AG04449 (cell line): ENCODE measurements around the gene ZNF362.

Experiments
- CTCF ChIA-PET: fragments of 350-600 bp; formaldehyde crosslinking; extraction: SDS; loops from one replicate; lab custom pipeline; 2021; ENCODE audit warnings: antibody characterized with exemption; lab: Yijun Ruan, JAX
- POLR2A ChIA-PET: fragments of 400-600, 350-600 bp; formaldehyde crosslinking; extraction: SDS; loops from one replicate; lab custom pipeline; 2020; ENCODE audit warnings: antibody characterized with exemption, inconsistent platforms; lab: Yijun Ruan, JAX
- DNase-seq: peaks from one replicate; pipeline ENCODE4 v3.0.0-alpha.2; 2010; ENCODE audit warnings: low read depth, low spot score
- H3K4me3 ChIP-seq: 2 replicates; pipeline ENCODE4 v1.5.1; 2011; ENCODE audit warnings: low read depth, mild to moderate bottlenecking, control low read depth, low read length
- CTCF ChIP-seq: IDR thresholded peaks from one replicate; pipeline ENCODE4 v1.5.1; 2011; ENCODE audit warnings: mild to moderate bottlenecking, moderate library complexity, low read length, control low read depth, inconsistent platforms; ENCODE audit not compliant: insufficient read depth; ENCODE audit errors: missing control alignments

ZNF362 gene

GRCh38 chr1:33270808-33271465, 14.6 kb downstream of the ZNF362 start:
- ChIA-PET POLR2A (no interaction called here), CTCF (interaction anchor here (1.0 to 12.7 kb wide), 3 partner anchors 13 to 200 kb away, joined by 3 to 110 read pairs (median 6); no protein-coding TSS in a partner anchor)
- no peak overlapping the region for H3K4me3 ChIP-seq
- DNase-seq: no peak
- no peak for TF ChIP-seq CTCF

GRCh38 chr1:33271666-33272505, 15.6 kb downstream of the ZNF362 start:
- ChIA-PET POLR2A (no interaction called here), CTCF (interaction anchor here (1.0 to 12.7 kb wide), 2 partner anchors 25 to 199 kb away, joined by 3 to 110 read pairs; no protein-coding TSS in a partner anchor)
- no peak for DNase-seq
- no peak overlapping the region for H3K4me3 ChIP-seq
- TF ChIP-seq CTCF: no peak

- no peak for DNase-seq
- POLR2A ChIA-PET: no interaction called here
- TF ChIP-seq CTCF: no peak
- H3K4me3 ChIP-seq: no peak overlapping the region
- CTCF ChIA-PET: interaction anchor here (0.6 to 12.7 kb wide), 2 partner anchors 25 to 199 kb away, joined by 3 to 110 read pairs; no protein-coding TSS in a partner anchor
These were observed 16.2 kb downstream of the ZNF362 start for GRCh38 chr1:33272509-33272908.

- ChIA-PET POLR2A (no interaction called here), CTCF (interaction anchor here (0.6 to 12.7 kb wide), 2 partner anchors 24 to 198 kb away, joined by 3 to 110 read pairs; no protein-coding TSS in a partner anchor)
- no peak for TF ChIP-seq CTCF
- H3K4me3 ChIP-seq: no peak overlapping the region
- DNase-seq: no peak
These were observed 16.6 kb downstream of the ZNF362 start for GRCh38 chr1:33272930-33273329.

- POLR2A ChIA-PET: no interaction called here
- no peak for DNase-seq
- H3K4me3 ChIP-seq: no peak overlapping the region
- TF ChIP-seq CTCF: no peak
- CTCF ChIA-PET: interaction anchor here (0.6 to 12.7 kb wide), 2 partner anchors 24 to 198 kb away, joined by 3 to 110 read pairs; no protein-coding TSS in a partner anchor
These were observed 17.1 kb downstream of the ZNF362 start for GRCh38 chr1:33273406-33273805.

GRCh38 chr1:33273961-33274371, 17.7 kb downstream of the ZNF362 start:
- ChIA-PET CTCF (interaction anchor here (1.2 to 12.7 kb wide), 3 partner anchors 20 to 198 kb away, joined by 4 to 110 read pairs (median 4); no protein-coding TSS in a partner anchor), POLR2A (no interaction called here)
- no peak for TF ChIP-seq CTCF
- no peak overlapping the region for H3K4me3 ChIP-seq
- DNase-seq: no peak
